Activated CD8-positive, alpha-beta memory T cell treated with anti-CD3 and anti-CD28 coated beads, Interleukin-2, amount 50 U/mL, for 1 hour (primary cell): Measurements from ENCODE around the gene CAMKK1.

Experiments
- DNase-seq: peaks from one replicate; pipeline ENCODE4 v3.0.0-alpha.2; 2020; ENCODE audit errors: extremely low read depth

Gene CAMKK1

DNA sequence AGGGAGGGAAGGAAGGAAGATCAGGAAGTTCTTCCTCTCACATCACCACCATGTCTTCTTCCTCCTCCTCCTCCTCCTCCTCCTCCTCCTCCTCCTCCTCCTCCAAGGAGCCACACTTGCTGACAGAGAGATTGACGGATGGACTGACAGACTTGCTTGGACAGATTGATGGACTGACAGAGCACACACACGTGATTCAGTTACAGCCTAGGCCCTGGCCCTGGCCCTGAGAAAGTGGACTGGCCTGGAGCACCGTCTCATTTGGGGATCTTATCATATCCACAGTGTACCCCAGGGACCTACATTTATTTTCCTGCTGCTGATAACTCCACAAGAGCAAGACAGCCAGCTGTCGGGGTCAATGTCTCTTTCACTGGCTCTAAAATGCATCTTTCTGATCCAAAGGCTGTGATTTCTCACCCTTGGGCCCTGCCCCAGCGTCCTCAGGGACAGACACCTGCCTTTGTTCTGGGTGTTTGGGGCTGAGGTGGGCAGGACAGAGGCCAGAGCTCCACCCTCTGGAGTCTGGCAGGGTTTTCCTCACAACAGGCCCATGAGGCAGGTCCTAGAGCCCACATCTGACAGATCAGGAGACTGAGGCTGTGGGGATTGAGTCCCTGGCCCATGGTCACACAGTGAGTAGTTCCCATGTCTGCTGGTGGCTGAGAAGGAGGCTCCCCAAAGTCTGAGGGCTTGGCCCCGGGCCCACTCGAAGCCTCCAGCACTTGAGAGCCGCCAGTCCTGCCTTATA is 25.7 kb upstream of the CAMKK1 start:
- DNase-seq: no peak

DNA sequence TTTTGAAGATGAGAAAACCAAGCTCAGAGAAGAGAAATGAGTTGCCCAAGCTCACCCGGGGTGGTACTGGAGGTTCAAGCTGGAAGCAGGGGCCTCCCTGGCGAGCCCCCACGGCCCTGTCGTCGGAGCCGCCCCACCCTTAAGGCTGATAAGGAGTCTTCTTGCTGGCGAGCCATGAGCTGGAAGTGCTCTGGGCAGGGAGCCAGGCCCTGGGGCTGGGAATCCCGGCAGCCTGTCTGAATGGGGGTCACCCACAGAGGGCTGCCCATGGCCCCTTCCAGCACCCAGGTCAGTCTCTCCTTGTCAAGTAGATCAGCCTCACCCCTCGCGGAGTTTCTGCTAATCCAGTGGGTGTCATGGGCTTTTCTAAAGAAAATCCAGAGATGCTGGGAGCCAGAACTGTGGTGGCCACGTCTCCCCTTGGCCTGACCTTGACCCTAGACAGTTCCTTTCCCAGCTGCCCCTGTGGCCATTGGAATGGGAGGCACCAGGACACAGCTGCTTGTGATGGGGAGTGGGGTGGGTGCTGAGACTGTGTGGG is 24.6 kb upstream of the CAMKK1 start:
- DNase-seq: no peak

DNA sequence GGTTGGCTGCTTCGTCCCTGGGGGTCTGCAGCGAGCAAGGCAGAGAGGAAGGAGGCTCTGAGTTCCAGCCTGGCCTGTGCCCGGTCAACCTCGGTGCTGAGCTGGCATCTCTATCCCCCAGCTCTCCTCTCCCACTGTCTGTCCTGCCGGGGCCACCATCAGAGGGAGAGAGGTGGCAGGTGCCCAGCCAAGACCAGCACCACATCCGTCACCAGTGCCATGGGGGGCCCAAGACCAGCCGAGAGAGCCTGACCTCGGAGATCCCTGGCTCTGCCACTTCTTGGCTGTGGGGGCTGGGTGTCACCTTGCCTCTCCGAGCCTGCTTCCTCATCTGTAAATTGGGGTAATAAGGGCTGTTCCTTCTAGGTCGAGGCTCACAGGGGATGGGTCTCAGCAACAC is 24.0 kb upstream of the CAMKK1 start:
- DNase-seq: no peak

DNA sequence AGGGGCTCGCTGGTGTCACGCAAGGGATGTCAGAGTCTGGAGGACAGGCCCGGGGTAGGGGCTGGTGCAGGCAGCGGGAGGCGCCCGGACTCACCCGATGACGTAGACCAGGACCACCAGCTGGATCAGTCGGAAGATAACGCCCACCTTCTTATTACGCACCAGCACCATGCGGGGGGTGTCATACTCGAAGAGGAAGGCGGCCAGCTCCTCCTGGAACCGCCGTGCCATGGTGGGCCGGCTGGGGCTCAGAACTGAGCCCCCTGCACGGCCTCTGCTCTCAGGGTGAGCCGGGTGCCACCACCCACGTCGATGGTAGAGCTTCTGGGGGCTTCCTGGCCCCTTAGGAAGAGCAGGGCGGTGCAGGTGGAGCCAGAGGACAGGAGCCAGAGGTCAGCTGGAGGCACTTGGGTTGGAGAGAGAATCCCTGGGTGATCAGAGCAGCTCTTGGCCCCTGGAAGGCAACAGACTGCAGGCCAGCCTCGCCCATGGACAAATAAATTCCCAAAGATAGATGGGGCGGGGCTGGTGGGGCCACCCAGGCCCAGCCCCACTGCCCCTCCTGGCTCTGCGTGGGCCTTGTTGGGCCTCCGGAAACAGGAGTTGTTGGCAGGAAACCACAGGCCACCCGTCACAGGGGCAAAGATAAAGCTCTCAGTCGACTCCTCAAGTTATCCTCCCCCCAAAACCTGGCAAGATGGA is 23.3 kb upstream of the CAMKK1 start, which contains the start of gene P2RX1:
P2RX1 (minus strand) TSS at position 471 of the 702 bp plus-strand sequence; CDS start at position 231, 240 bp downstream.
- no peak for DNase-seq

DNA sequence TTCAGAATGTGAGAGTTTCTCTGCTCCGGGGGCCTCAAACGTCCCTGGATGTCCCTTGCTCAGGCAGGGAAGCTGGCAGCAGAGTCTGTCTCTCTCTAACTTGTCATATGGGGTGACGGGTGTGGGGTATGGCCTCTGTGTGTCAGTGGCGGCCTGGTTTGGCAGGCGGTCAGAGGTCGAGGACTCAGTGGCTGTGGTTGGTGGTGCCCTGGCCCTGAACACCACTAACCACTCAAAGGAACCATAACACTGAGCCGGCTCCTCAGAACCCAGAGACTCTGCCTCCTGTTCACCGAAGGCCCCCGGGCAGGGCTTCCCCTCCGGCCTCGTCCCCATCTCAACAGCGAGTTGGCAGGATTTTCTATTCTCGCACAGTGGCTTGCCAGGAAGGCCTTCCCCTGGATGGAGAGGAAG is 22.7 kb upstream of the CAMKK1 start:
- DNase-seq: no peak

DNA sequence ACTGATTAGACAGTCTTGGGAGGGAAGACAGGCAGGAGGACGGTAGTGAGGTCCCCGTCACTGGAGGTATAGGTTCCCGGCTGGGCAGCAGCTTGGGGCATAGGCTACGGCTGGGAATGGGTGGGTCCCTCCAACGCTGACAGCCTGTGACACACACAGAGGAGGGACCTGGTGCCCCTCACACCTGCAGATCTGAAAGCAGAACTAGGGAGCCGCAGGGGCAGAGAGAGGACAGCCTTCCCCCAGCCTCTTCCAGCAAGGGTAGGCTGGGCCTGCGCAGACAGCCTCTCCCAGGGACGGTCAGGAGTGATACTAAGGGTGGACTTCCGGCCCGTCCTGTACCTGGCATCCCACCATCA is 21.4 kb upstream of the CAMKK1 start:
- DNase-seq: no peak

DNA sequence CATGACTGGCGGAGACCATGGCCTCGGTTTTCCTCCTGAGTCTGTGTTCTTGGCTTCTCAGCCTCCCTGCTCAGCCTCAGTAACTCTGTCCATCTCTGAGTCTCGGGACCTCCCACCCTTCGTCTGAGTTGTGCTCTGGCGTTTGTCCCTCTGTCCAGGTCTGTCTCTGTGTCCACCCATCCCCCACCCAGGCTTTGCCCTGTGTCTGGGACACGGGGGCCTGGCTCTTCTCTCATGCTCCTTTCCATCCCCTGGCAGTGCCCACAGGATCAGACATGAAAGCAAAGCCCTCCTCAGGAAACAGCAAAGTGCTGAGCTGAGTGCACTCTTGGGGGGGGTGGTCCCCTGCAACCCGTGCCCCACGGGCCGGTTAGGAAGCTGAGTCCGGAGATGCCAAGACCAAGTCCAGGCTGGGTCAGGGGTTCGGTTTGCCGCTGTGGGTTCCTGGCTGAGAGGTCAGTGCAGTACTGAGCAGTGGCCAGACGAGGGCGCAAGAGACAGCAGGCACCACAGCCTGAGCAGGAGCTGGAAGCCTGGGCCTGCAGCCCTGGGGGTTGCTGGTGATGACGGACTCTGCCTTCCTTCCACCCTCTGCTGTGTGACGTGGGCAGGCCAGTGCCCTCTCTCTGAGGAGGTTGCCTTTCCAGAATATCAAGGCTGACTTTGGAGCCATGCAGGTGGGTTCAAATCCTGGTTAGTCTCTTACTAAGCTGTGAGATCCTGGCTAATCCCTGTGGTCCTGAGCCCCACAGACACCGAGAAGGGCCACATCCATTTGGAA is 20.9 kb upstream of the CAMKK1 start:
- peak; percentile 44 for DNase-seq

DNA sequence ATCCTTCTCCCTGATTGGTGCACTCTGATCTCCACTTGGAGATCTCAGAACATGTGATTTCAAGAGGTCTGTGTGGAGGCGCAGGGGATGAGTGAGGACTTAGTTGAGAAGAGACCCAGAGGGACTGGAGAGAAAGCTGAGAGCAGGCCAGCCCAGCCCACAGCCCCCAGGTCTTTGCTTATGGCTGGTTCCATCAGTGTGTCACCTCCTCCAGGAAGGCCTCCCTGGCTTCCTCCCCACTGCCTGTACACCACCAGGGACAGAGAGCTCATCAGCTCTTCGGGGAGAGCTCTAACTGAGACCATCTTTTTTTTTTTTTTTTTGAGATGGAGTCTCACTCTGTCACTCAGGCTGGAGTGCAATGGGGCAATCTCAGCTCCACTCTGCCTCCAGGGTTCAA is 20.0 kb upstream of the CAMKK1 start:
- no peak for DNase-seq

DNA sequence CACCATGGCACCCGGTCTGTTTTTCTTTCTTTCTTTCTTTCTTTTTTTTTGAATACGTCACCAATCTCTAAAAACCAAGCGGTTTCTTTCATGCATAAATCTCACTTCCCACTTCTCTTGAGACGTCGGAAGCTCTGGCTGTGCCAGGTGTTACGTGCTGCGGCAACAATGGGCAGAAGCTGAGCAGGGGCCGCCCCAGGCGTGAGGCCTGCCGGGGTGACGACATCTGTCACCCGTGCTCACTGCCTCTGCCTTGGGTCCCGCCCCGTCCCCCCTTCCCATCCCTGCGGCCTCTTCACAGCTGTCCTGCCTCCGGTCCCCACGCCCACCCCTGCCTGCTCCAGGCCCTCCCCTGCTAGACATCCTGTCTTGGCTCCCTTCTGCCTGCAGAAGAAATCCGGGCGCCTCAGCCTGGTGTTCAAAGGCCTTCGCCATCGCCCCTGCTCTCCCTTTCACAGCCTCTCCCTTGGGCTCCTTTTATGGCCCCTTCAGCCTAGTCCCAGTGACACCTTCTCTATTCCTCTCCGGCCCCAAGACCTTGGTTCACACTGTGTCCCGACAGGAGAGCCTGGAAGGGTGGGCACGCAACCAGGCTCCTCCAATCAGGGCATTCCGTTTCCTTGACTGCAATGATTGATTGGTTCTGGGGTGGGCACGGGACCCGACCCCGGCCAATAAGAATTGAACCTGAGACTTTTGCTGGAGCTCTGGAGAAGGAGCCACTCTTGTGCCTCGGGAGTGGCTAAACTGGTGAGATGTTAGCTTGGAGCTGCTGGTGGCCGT is 18.6 kb upstream of the CAMKK1 start:
- peak; percentile 52 for DNase-seq

DNA sequence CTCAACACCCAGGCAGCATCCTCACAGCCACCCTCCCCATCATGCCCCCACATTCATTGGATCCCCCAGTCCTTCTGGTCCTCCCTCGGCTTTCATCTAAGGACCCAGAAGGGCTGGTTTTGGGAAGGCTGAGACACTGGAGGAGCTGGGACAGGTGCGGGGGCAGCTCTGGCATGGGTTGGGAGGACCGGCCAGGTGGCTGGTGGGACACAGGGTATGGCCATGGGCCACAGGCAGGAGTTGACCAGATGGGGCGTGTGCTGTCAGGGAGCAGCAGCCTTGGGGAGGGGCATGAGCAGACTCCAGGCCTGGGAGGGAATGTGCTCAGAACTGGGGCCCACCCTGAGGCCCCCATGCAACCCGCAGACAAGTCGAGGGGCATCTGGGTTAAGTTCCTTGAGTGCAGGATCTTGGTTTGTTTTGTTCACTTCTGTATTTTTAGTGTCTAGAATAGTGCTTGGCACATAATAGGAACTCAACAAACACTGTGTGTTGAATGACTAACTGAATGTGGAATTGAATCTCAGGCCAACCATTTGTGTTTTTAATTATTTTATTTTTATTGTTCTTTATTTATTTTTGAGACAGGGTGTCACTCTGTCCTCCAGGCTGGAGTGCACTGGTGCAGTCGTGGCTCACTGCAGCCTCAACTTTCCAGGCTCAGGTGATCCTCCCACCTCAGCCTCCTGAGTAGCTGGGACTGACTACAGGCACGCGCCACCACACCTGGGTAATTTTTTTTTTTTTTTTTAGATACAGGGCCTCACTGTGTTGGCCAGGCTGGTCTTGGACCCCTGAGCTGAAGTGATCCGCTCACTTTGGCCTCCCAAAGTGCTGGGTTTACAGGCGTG is 17.8 kb upstream of the CAMKK1 start:
- DNase-seq: no peak

DNA sequence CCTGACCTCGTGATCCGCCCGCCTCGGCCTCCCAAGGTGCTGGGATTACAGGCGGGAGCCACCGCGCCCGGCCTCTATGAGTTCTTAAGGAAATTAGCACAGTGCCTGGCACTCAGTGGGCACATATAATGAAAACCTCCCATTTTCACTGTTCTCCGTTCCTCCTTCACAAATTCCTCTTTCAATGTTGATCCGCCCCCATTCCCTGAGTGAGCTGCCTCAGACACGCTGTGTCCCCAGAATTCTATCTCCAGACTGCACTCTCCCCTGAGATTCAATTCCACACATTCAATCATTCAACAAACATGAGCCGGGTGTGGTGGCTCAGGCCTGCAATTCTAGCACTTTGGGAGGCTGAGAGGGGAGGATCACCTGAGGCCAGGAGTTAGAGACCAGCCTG is 16.4 kb upstream of the CAMKK1 start:
- DNase-seq: no peak

DNA sequence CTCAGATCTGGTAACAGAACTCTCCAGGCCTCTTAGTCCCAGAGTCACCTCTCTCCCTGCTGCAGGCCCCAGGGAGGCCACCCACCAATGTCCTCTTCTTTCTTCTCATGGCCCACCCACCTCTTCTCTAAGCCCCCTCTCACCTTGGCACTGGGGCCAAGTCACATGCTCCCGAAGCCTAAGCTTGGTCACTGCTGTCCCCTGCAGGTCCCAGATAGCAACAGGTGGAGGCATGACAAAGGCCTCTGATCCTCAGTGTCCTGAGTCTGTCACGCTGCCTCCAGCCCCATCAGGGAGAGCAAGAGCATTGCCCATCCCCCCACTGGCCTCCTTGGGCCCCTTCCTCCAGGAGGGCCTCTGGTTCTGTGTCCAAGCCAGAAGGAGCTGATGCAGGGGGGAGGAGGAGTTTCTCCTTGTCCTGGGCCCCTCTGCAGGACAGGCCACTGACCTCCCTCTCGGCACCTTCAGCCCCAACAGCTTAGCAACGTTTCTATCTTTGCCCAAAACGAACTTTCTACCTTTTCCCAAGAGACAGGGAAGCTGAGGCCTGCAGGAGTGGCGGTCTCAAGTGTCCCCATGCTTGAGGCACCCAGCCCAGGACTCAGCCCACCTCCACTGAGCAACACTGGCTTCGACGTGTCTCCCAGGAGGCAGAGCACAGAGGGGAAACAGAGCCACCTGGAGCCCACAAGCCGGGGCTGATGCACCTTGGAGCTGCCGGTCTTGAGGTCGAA is 14.8 kb upstream of the CAMKK1 start:
- no peak for DNase-seq

DNA sequence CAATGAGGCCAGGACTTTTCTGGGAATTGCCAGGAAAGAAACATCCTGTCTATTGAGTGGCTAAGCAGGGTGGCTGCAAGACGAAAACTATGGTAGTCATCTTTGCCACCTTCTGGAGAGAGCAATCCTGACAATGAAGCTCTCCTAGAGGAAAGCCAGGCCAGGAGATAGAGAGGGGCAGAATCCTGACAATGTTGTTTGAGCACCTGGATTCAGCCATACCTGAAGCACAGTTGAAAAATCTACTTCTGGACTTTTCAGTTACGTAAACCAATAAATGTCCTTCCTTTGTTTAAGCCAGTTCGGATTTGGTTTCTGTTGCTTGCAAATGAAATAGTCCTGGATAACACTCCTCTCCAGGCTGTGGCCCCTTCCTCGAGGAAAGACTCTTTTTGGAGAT is 14.0 kb upstream of the CAMKK1 start:
- no peak for DNase-seq

DNA sequence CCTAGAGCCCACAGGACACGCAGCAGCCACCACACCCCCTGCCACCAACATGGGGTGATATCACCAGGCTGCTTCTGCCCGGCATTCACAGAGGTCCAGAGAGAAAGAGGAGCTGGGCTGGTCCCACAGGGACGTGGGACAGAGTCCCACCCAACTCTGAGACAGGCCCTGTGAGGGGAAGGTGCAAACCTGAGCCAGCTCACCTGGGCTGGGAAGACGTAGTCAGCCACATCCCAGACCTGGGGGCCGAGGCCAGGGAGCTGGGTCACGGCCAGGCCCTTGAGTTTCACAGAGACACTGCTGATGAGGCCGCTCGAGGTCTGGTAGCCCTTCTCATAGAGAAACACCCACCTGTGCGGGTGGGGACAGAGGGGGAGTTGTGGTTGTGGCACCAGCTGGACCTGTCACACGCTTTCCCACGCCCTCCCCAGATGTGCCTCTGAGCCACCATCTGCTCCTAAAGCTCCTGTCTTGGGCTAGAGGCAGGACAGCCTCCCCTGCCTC is 12.2 kb upstream of the CAMKK1 start:
- DNase-seq: no peak

DNA sequence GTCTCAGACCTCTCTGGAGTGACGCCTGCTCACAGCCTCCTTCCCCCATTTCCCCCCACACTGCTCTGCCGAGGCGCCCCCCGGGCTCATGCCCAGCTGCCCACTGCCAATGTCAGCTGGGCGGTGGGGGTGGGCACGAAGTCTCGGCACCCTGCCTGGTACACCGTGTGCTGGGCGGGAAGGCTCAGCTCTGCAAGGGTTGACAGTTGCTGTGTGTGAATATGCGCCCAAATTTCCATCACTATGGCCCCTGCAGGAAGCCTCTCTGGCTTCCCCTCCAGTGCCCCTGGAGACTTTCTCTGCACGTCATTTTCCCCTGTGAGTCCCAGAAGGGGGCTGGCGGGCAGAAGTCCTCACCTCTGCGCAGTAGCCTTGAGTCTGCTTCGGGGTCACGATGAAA is 11.6 kb upstream of the CAMKK1 start:
- no peak for DNase-seq

DNA sequence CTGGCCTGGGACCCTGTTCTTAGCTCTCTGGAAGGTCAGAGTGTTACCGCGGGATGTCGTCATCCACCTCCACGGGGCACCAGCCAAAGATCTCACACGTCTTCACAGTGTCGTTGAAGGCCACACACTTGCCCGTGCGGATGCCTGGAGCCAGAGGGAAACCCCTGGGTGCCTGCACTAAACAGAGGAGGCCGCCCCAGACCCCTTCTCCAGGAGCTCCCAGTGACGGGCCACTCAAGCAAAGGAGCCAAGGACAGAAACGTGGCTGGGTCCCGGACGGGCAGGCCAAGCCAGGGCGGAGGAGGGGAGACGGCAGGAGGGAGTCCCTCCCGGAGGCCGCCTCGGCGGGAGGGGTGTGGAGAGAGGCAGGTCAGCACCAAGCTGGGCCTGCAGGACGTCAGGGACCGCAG is 11.0 kb upstream of the CAMKK1 start:
- DNase-seq: no peak

DNA sequence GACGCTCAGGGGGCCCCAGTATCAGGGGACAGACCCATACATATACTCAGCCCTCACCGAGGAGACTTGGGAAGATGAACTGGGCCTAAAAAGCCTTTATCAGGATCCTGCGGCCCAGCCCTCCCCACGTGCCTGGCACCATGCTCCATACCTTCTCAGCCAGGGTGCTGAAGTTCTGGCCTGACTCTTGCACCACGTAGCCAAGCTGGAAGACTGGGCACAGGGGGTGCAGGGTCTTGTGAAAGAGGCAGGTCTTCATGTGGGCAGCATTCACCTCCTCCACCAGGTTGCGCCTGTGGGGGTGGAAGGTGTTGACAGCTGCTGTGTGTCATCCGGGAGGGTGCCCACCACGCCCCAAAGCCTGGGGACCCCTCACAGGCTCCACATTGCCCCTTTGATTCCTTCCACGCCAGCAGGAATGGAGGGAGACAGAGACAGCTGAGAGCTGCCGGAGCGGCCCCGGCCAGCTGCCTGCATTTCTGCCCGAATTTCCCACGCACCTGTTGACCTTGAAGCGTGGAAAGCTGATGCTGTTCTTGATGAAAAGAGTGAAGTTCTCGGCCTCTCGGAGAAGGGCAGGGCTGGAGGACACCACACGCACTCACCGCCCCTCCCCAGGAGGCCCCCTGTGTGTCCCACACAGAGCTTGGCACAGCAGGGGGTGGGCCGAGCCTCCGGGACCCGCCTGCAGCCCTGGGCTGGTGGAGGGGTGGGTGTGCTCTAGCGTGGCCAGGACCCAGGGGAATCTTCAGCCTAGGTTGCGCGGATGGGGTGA is 10.4 kb upstream of the CAMKK1 start:
- no peak for DNase-seq

DNA sequence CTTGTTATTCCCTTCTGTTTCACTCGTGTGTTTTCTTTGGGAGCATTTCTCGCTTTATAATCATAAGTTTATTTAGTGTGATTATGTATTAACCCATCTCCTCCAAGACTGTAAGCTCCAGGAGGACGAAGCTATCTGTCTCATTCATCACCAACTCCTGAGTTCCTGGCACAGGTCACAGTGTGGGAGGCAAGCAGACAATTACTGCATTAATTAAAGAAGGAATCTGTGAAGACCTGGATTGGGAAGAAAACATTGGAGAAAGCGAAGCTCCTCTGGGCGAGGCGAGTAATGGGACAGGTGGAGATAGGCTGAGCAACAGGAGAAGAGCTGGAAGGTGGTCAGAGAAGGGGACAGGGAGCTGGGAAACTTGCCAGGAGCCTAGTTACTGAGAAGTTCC is 7.8 kb upstream of the CAMKK1 start:
- no peak for DNase-seq

DNA sequence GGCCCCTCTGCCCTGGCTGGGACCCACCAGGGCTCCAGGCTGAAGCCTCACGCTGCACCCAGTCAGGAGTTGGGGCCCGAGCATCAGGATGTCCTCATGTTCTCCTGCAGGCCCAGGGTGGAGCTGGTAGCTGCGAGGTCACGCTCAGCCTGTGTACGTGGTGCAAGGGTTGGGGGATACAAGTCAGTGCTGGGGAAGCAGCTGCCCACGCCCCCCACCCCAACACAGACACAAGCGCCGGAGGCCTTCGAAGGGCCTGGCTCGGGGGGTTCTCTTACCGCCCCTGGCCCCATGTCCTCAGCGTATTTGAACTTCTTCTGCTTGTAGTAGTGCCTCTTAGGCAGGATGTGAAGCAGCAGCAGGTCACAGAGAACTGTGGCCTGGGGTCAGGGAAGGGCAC is 4.9 kb upstream of the CAMKK1 start:
- DNase-seq: no peak
